ENCODE results near the gene RAPGEF4.

DNA sequence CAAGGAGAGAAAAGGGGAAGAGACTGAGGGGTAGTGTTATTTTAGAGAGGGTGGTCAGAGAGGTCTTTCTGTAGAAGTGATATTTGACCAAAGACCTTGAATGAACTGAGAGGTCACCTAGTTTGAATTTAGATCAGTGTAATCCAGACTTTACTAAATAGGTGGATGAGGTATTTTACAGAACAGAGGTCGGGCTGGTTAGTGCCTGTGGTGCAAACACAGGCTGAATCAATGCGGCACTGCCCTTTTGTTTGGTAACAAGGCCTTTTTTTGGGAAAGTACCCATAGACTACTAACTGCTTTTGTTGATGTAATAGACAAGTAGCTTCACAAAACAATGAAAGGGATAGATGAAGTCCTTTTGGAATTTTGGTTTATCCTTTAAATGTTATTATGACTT, 15.9 kb downstream of the RAPGEF4 start:
- TF ChIP-seq, protein P1, sequence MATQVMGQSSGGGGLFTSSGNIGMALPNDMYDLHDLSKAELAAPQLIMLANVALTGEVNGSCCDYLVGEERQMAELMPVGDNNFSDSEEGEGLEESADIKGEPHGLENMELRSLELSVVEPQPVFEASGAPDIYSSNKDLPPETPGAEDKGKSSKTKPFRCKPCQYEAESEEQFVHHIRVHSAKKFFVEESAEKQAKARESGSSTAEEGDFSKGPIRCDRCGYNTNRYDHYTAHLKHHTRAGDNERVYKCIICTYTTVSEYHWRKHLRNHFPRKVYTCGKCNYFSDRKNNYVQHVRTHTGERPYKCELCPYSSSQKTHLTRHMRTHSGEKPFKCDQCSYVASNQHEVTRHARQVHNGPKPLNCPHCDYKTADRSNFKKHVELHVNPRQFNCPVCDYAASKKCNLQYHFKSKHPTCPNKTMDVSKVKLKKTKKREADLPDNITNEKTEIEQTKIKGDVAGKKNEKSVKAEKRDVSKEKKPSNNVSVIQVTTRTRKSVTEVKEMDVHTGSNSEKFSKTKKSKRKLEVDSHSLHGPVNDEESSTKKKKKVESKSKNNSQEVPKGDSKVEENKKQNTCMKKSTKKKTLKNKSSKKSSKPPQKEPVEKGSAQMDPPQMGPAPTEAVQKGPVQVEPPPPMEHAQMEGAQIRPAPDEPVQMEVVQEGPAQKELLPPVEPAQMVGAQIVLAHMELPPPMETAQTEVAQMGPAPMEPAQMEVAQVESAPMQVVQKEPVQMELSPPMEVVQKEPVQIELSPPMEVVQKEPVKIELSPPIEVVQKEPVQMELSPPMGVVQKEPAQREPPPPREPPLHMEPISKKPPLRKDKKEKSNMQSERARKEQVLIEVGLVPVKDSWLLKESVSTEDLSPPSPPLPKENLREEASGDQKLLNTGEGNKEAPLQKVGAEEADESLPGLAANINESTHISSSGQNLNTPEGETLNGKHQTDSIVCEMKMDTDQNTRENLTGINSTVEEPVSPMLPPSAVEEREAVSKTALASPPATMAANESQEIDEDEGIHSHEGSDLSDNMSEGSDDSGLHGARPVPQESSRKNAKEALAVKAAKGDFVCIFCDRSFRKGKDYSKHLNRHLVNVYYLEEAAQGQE (tag by site-specific recombination; IDR thresholded peaks at IDR 0.05), result no peak
- TF ChIP-seq PBX3 (CRISPR knock-in tag; IDR thresholded peaks at IDR 0.05), result no peak
- TF ChIP-seq ZNF146 (tag by site-specific recombination; IDR thresholded peaks at IDR 0.05), result no peak
